Stimulated activated CD8-positive, alpha-beta memory T cell treated with anti-CD3 and anti-CD28 coated beads, Interleukin-12 subunit alpha, Interleukin-12 subunit beta, amount 100 ng/mL, for 4 hours (primary cell): ENCODE results near the gene PLLP.
"Not testable (repeated sequence)": the region's sequence is repeated elsewhere in the genome, so short reads cannot be mapped to it uniquely, and the experiment has no call there.

ENCODE experiments used
- DNase-seq: peaks from one replicate; pipeline ENCODE4 v3.0.0-alpha.2; 2020; ENCODE audit warnings: low read depth

The PLLP gene

DNA sequence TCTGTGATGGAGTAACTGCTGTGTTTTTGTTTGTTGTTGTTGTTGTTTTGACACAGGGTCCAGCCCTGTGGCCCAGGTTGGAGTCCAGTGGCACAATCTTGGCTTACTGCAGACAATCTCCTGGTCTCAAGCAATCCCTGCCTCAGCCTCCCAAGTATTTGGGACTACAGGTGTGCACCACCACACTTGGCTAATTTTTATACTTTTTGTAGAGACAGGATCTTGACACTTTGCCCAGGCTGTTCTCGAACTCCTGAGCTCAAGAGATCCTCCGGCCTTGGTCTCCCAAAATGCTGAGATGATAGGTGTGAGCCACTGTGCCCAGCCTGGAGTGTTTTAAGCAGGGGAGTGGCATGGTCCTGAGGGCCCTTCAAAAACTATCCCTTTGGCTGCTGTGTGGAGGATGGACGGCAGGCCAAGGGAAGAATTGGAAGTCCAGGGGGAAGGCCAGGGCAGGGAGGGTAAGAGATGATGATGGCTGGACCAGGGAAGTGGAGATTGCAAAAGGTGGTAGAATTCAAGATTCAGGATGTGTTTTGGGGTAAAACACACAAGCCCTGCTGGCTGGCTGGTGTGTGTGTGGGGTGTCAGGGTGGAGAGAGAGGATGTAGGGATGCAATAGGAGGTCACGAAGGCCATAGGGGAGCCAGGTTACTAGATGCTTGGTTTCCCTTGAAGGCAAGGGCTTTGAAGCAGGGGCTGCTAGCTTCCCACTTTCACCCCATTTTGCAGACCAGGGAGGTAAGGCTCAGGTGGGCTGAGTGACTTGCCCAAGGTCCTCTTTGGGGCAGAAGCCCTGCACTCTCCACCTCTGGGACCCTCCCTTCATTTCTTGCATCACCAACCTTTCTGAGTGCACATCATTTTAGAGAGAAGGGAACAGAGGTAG is 18.8 kb upstream of the PLLP start:
- no peak for DNase-seq

DNA sequence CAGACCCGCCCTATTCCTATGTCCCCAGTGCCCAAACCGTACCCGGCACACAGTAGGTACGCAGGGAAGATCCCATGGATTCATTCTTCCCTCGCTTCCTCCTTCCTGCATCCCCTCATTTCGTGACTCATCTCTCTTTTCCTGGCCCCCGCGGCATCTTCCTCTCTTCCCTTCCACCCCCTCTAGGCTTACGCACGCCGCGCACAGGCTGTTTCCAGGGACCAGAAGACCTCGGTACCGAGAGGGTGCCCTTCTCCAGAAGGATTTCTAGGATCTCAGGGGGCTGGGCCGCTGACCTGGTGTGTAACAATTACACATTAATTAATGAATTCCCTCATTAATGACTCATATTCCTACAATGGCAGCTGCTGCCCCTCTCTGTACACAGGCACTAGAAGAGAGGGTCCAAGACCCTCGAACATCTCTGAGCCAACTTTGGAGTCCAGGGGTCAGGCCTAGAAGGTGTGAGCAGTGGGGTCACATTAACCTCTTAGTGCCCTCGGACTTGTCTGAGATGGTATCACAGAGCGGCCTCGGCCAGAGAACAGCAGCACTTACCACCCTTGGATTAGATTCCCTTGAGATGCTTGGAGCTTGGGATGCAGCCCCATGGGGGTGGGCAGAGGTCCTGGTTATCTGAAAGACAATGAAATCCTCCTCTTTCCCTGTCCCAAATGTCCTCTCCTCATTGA is 16.8 kb upstream of the PLLP start:
- DNase-seq, result no peak

GRCh38 chr16:57300387-57301125 is 16.1 kb upstream of the PLLP start:
- DNase-seq, result peak; percentile 97

DNA sequence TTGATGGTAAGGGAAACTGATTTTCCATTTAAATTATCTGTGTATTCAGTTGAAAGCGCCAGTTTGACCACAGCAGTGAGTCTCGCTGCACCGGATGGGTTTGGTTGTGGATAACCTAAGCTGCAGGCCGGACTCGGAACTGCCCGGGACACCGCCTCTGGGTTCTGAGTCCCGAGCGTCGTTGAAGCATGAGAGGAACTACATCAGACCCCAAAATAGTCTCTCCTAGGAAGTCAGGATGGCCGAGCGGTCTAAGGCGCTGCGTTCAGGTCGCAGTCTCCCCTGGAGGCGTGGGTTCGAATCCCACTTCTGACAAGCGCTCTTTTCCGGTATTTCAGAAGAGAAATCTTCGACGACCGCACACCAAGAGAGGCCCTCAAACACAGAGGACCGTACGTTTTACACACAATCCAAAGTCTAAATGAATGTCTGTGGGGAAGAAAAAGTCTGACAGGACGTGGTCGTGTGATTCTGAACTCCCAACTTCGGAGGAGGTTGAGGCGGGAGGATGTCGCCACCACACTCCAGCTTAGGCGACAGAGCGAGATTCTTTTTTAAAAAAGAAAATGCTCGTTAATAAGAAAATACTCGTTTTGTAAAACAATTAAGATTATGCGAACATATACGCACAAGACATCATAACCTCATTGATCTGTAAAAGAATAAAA is 15.4 kb upstream of the PLLP start:
- DNase-seq, result peak; percentile 61

DNA sequence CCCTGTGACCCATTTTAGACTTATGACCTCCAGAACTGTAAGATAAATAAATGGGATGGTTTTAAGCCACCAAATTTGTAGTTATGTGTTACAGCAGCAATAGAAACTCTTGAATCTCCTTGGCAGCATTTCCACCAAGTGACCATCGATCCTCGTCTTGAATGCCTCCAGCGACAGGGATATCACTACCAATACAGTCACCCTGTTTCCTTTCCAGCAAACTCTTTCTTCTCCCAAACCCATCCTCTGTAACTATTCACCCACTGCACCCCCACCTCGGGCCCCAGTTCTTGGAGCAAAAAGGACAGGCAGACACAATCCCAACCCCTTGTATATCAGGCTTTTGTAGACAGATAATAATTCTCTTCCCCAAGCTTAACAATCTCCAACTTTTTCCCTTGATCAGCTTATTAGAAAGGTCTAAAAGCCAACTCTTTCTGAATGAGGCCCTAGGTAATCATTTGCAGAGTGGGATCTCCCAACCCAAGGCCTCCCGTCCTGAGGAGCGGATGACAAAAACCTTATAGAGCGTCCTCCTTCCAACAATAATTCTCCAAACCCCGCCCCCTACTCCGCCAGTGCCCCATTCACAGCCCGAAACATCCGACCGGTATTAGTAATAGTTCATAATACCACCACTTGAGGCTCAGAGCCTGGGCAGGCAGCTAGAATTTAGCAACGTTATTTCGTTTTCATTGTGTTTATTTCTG is 14.7 kb upstream of the PLLP start:
- peak; percentile 4 for DNase-seq

GRCh38 chr16:57297856-57298255 is 13.4 kb upstream of the PLLP start:
- peak; percentile 7 for DNase-seq

GRCh38 chr16:57289391-57290257 is 5.2 kb upstream of the PLLP start:
- no peak for DNase-seq

DNA sequence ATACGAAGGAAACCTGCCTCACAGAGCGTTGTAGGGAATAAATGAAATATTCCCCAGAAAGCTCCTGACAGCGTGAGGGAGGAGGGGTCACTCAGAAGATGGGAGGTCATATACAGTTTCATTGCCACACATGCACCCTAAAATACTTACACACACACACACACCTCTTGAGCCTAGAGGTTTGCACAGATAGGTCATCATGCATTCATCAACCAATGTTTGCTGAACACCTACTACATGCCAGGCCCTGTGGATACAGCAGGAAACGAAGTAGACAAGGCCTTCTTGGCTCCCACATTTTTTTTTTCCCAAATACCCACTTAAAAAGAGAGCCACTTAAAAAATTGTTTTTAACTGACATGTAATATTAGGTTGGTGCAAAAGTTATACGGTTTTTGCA is 907 bp upstream of the PLLP start:
- no peak for DNase-seq

DNA sequence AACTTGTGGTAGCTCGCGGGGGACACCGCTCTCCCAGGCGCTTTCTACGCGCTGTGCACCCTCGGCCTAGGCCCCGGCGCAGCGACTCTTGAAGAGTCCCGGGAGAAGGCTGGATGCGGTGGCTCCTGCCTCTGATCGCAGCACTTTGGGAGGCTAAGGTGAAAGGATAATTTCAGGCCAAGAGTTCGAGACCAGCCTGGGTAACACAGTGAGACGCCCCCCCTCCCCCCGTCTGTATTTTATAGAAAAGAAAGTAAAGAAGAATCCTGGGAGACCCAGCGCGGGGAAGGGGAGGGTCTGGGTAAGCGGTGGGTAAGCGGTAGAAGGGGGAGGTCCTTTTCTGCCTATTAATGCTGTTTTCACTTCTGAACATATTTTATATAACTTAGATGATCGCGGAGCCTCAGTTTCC is 486 bp upstream of the PLLP start:
- DNase-seq, result no peak

DNA sequence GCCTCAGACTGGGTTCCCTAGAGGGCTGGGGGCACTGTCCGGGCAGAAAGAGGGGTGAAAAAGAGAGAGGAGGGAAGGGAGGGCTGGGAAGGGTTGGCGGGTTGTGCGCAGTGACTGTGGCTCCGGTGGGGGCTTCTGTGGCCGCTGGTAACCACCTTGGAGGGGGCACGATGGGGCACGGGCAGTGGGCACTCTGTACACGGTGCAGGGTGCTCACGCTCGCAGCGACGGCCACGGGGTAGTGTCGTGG is 588 bp downstream of the PLLP start:
- DNase-seq, result no peak

DNA sequence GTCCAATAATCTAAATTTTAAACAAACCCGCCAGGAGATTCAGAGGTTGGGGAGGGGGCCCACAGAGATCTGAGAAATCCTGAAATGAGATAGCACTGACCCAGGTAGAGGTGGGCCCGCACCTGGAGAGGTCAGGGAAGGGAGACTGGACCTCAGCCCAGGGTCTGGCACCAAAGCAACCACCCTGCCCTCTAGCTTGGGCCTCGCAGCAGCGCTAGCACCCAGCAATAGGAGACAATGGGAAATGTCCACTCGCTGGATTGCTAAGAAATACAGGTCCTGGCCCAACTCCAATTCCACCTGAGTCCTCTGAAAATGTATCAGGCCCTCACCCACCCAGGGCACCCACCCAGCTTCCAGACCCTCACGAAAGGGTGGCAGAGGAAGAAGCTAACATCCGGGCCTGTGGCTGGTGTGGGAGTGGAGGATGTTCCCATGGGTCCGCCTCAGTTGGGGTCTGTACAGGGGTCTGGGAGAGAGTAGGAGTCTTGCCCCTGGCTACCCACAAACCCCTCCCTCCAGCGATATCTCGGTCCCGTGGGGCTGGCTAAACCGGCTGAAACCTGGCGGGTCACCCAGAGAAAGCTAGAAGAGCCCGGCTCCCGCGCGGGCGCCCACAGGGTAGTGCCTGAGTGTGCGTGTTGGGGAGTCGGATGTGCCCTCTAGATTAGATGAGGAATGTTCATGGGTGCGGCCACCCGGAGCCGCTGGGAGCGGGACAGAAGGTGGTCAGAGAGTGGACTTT is 1.1 kb downstream of the PLLP start:
- no peak for DNase-seq

DNA sequence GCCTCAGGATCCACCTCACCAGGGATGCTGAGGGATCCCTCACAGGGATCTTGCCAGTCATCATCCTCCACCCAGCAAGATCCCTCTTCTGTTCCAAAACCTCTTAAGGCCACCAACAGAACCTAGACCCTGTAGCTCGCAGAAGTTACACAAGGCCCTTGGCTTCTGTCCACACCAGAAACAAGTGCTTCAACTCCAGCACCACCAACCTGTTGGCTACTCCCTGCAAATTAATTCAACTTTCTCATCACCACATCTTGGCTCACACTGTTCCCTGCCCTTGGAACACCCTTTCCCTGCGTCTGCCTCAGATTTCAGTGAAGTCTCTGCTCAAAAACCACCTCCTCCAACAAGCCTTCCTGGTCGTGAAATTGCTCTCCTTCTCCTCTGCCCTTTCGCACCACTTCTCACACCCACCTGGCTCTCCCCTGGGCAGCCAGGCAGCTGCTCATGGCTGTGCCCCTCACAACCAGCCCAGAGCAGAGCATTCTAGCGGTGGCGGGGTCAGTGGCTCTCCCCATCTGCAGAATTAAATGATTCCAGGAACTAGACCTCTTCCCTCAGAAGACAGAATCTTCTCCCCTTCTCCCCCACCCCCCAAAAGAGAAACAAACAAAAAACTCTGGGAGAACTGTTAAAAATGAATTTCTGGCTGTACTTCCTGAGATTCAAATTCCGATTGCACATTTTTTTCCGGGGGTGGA is 1.8 kb downstream of the PLLP start:
- DNase-seq, result no peak

DNA sequence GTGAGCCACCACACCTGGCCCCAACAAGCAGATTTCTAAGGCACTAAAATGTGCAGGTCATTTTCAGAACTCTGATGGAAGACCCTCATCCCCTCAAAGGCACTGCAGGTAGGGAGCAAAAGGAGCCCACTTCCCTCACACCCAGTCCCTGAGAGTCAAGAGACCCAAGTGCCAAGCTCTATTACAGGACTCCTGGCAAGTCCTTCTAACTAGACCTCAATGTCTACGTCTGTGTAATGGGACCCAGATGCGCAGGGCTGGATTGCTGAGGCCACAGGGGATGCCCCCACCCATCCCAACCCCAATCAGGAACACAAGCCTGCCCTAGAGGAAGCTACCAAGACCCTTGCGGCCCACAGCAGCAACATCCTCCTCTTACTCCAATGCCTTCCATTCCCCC is 2.7 kb downstream of the PLLP start:
- no peak for DNase-seq

DNA sequence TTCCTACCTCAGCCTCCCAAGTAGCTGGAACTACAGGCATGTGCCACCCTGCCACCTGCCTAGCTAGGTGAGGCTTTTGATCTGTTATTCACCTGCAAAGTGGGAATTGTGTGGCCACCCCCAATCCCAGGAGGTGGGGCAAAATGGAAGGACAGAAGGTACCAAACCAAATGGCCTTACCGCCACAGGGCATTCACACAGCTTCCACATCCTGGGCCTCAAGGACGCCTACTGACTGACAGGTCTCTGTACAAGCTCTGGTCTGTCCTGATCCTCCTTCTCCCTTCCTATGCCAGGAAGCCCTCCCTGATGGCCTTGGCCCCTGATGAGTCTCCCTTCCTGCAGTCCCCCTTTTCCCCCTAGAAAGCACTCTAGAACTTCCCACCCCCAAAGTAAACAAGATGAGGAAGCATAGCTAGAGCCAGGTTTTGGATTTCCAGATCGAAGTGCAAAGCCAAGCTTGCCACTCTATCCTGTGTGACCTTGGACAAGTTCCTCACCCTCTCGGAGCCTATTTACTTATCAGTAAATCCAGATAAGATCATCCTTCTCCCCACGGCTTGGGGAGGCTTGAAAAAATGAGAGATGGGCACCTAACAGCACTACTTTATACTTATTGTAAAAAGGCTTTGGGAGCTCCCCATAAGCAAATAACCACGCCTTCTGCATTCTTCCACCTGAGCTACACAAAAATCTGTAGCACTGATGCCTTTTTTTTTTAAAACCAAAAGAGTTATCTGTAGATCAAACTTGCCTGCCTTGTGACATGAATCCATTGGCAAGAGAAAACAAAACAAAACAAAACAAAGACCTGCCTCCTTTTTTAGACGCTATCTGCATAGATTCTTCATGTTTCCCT is 4.5 kb downstream of the PLLP start:
- DNase-seq, result no peak

DNA sequence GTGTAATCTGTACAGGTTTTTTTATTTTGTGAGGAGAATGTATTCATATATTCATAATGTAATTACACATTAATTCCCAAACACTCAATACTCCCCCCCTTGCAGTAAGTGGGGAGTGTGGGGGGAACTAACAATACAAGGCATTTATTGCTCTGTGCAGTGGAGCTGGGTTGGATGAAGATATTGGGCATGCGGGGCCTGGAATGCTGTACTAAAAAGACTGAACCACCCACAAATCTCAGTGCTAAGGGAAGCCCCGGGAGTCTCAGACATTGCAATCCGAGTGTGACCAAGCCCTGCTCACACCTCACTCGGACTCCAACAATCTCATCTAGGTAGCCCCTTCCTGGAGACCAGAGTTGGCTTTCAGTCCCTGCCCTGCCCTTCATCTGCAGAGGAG is 6.0 kb downstream of the PLLP start:
- DNase-seq, result no peak

- no peak for DNase-seq
These were observed 6.9 kb downstream of the PLLP start for GRCh38 chr16:57277586-57277985.

DNA sequence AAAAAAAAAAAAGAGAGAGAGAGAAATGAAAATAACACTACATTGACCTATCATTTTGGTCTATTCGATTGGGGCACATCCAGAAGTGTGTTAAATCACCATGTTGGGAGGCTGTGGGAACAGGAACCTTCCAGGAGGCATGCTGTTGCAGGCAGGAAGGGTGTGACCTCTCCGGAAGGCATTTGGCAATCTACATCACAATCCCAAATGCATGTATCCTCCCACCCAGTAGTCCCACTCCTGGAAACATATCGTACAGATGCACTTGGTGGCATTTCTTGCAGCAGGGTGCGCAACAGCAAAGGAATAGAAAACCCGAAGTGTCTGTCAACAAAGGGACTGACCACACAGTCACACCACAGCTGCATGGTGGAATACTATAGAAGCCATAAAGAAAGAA is 7.9 kb downstream of the PLLP start:
- DNase-seq, result no peak

GRCh38 chr16:57275946-57276345 is 8.5 kb downstream of the PLLP start:
- not testable (repeated sequence) for DNase-seq

- no peak for DNase-seq
These were observed 10.6 kb downstream of the PLLP start for GRCh38 chr16:57273826-57274225.
